K562 (cell line): ENCODE results near the gene COX5A. TPM values are rescaled to one million over a fixed set of nuclear protein-coding genes. Genes with fewer than 3 reads are reported as not detected.

ENCODE experiments used
- ARID2 ChIP-seq: fragments of 450-650 bp; IDR thresholded peaks from 2 replicates; pipeline ENCODE4 v1.6.1; 2017; ENCODE audit warnings: antibody characterized with exemption, mild to moderate bottlenecking
- CREM ChIP-seq: IDR thresholded peaks from 2 replicates; pipeline ENCODE4 v1.6.1; 2014; ENCODE audit warnings: antibody characterized with exemption, low read depth
- CSDE1 ChIP-seq, 2 experiments: fragments of 450-650 bp; IDR thresholded peaks; 2 replicates each; pipeline ENCODE4 v1.6.1; 2016; ENCODE audit warnings: mild to moderate bottlenecking in 1 of 2
- ELF1 ChIP-seq: fragments of 200-800 bp; sonication (Bioruptor generic); IDR thresholded peaks from 2 replicates; pipeline ENCODE4 v1.6.1; 2016; ENCODE audit warnings: missing genetic modification characterization, missing compliant biosample characterization
- ELF4 ChIP-seq: fragments of 450-650 bp; formaldehyde crosslinking; IDR thresholded peaks from 2 replicates; pipeline ENCODE4 v1.4.0; 2022; ENCODE audit warnings: missing genetic modification characterization
- ETS2 ChIP-seq: IDR thresholded peaks from 2 replicates; pipeline ENCODE4 v1.6.1; 2016; ENCODE audit warnings: borderline replicate concordance, missing genetic modification characterization, mild to moderate bottlenecking, moderate library complexity, missing compliant biosample characterization; ENCODE audit not compliant: poor library complexity, severe bottlenecking
- HIVEP1 ChIP-seq: fragments of 250-450 bp; sonication (Bioruptor Pico); IDR thresholded peaks from 2 replicates; pipeline ENCODE4 v1.4.0; 2020; ENCODE audit warnings: mild to moderate bottlenecking
- JUNB ChIP-seq: fragments of 450-650 bp; formaldehyde crosslinking; conservative IDR thresholded peaks from 2 replicates; pipeline ENCODE4 v1.4.0; 2020; ENCODE audit warnings: mild to moderate bottlenecking
- JUND ChIP-seq, 2 experiments: IDR thresholded peaks; 2 replicates in 1 of 2; 3 replicates in 1 of 2; pipeline ENCODE4 v1.6.1; 2011; ENCODE audit warnings: borderline replicate concordance in 2 of 2, low read depth in 2 of 2, low read length in 2 of 2, improper control_type of control experiment in 1 of 2, missing biosample characterization in 1 of 2, missing genetic modification characterization in 1 of 2, missing genetic modification reagents in 1 of 2
- MED1 ChIP-seq: sonication (generic); formaldehyde crosslinking; IDR thresholded peaks from 2 replicates; pipeline ENCODE4 v1.8.1; 2023; ENCODE audit warnings: missing genetic modification reagents, borderline replicate concordance
- MYC ChIP-seq, 2 experiments: fragments of 250-450 bp in 1 of 2; sonication (Bioruptor Pico) in 1 of 2; IDR thresholded peaks; 2 replicates each; pipeline versions ENCODE4 v1.5.1 to v1.6.1; 2012 to 2021; ENCODE audit warnings: low read depth in 2 of 2, borderline replicate concordance in 1 of 2, improper control_type of control experiment in 1 of 2, low read length in 1 of 2, mild to moderate bottlenecking in 1 of 2, moderate library complexity in 1 of 2
- NR2F6 ChIP-seq: fragments of 450-650 bp; formaldehyde crosslinking; IDR thresholded peaks from 2 replicates; pipeline ENCODE4 v1.4.0; 2020; ENCODE audit warnings: mild to moderate bottlenecking
- POLR2AphosphoS2 ChIP-seq: IDR thresholded peaks from 2 replicates; pipeline ENCODE4 v1.6.1; 2012; ENCODE audit warnings: low read length, improper control_type of control experiment
- TCF7 ChIP-seq: sonication (generic); IDR thresholded peaks from 2 replicates; pipeline ENCODE4 v1.6.1; 2016; ENCODE audit warnings: antibody characterized with exemption, borderline replicate concordance
- YY1 ChIP-seq, 3 experiments: IDR thresholded peaks; 2 replicates each; pipeline ENCODE4 v1.6.1; 2011; ENCODE audit warnings: low read length in 2 of 3, mild to moderate bottlenecking in 2 of 3, moderate library complexity in 2 of 3, borderline replicate concordance in 1 of 3, control low read depth in 1 of 3, low read depth in 1 of 3; ENCODE audit not compliant: insufficient read depth in 3 of 3, insufficient replicate concordance in 2 of 3, control insufficient read depth in 1 of 3, insufficient read length in 1 of 3; ENCODE audit errors: extremely low read depth in 1 of 3
- ZBTB7A ChIP-seq: IDR thresholded peaks from 2 replicates; pipeline ENCODE4 v1.6.1; 2011; ENCODE audit warnings: low read depth, mild to moderate bottlenecking, low read length, moderate library complexity, borderline replicate concordance; ENCODE audit not compliant: control insufficient read depth
- ZC3H11A ChIP-seq: IDR thresholded peaks from 2 replicates; pipeline ENCODE4 v1.6.1; 2012; ENCODE audit warnings: low read depth, low read length, improper control_type of control experiment
- ZNF12 ChIP-seq: sonication (generic); formaldehyde crosslinking; IDR thresholded peaks from 2 replicates; pipeline ENCODE4 v1.4.0; 2020; ENCODE audit warnings: mild to moderate bottlenecking, missing genetic modification reagents
- ZNF282 ChIP-seq: sonication (generic); formaldehyde crosslinking; IDR thresholded peaks from 2 replicates; pipeline ENCODE4 v1.8.1; 2023; ENCODE audit warnings: missing genetic modification reagents
- ZNF354B ChIP-seq: fragments of 250-450 bp; sonication (Bioruptor Pico); IDR thresholded peaks from 2 replicates; pipeline ENCODE4 v1.4.0; 2020
- ZNF431 ChIP-seq: sonication (generic); formaldehyde crosslinking; IDR thresholded peaks from 2 replicates; pipeline ENCODE4 v1.8.0; 2022; ENCODE audit warnings: mild to moderate bottlenecking, missing genetic modification reagents
- polyA plus RNA-seq, 8 experiments: library from polyadenylated mRNA; depleted of rRNA in 4 of 8; stranded (reverse) in 5 of 8; unstranded in 3 of 8; fragments of >200 nt; fragmentation: Nextera tagmentation in 2 of 8; fragmentation: Illumina TruSeq in 1 of 8; extraction: Ambion mirVana in 2 of 8; extraction: Trizol in 1 of 8; gene quantifications; 2 replicates each; pipeline versions ENCODE4 v1.2.1 to v1.2.3, GENCODE V29; 2011 to 2014; ENCODE audit warnings: inconsistent platforms in 1 of 8, missing spikeins in 1 of 8
- total RNA-seq, 7 experiments: library from RNA; depleted of rRNA in 6 of 7; stranded (reverse); fragments of >200 nt in 6 of 7; fragmentation: Illumina TruSeq in 2 of 7; extraction: Trizol in 2 of 7; gene quantifications; 2 replicates each; pipeline versions ENCODE4 v1.2.1 to v1.2.3, GENCODE V29; 2011 to 2021; ENCODE audit warnings: low replicate concordance in 1 of 7
- TF ChIP-seq, protein P1 (sequence below): fragments of 450-650 bp; formaldehyde crosslinking; IDR thresholded peaks from 2 replicates; pipeline ENCODE4 v1.4.0; 2020; ENCODE audit warnings: mild to moderate bottlenecking, moderate library complexity
- TF ChIP-seq, protein P2 (sequence below), 3 experiments: IDR thresholded peaks in 2 of 3; conservative IDR thresholded peaks in 1 of 3; 2 replicates each; pipeline ENCODE4 v1.5.1; 2011 to 2012; ENCODE audit warnings: low read length in 3 of 3, mild to moderate bottlenecking in 3 of 3, control low read depth in 2 of 3, improper control_type of control experiment in 1 of 3, inconsistent platforms in 1 of 3, low read depth in 1 of 3, mixed read lengths in 1 of 3, moderate library complexity in 1 of 3; ENCODE audit not compliant: insufficient read depth in 2 of 3

COX5A gene
- total and polyA plus RNA-seq, 9 of the 15 experiments (the other 6 are each of a cell fraction or from before 2014, with no cell fraction given), result 86.8 to 553 (median 371) TPM

DNA sequence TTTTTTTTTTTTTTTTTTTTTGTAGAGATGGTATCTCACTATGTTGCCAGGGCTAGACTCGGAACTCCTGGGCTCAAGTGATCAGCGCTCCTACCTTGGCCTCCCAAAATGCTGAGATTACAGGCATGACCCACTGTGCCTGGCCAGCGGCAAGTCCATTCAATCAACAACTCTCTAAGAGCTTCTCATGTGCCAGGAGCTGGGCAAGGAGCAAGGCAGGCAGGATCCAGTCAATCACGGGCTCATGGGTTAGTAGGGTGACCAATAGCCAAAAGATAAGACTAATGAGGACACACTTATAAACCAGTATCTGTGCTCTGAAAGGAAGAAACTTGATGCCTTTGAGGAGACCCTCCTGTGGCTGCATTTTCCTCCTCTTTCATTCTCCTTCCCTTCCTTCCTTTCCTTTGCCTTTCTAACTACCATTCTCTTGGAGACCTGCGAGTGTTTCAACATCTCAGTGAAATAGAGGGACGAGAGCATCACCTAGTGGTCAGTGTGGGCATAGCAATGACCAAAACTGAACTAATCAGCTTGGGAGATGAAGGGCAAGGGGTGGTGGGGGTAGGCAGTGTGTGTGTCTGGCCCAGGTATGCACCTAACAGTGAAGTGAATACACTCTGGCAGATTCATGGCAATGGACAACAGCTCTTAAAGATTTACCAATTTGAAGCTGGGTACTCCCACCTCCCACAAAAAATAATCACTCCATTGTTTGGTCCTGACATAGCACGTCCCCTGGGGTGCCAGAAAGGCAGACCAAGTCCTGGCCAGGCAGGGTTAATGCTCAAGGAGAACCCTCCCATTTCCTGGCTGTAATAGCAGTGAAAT lies 12.4 kb upstream of the COX5A start (continued):
- TF ChIP-seq CREM, result 0 out of 2 replicates have a peak, but pooled peaks have one; percentile 41
- TF ChIP-seq CSDE1 (IDR thresholded peaks at IDR 0.05), result peak in 1 of 2 experiments; percentile 50; a peak in 1 of 4 replicates
- no peak for TF ChIP-seq MYC (IDR thresholded peaks at IDR 0.05; ENCODE audit: low read depth, low read length)
- no peak for TF ChIP-seq MYC (CRISPR knock-in tag; IDR thresholded peaks at IDR 0.05; ENCODE audit: borderline replicate concordance, low read depth)
- TF ChIP-seq JUNB (CRISPR knock-in tag), result no peak
- no peak for TF ChIP-seq ELF1 (tag)
- peak in 1 of 3 experiments; percentile 17 for TF ChIP-seq YY1 (IDR thresholded peaks at IDR 0.05; ENCODE audit: borderline replicate concordance in 1 of 3, control insufficient read depth in 1 of 3, extremely low read depth in 1 of 3, insufficient read depth in 3 of 3, insufficient read length in 1 of 3, insufficient replicate concordance in 2 of 3, low read depth in 1 of 3, low read length in 2 of 3)
- TF ChIP-seq, protein P1, sequence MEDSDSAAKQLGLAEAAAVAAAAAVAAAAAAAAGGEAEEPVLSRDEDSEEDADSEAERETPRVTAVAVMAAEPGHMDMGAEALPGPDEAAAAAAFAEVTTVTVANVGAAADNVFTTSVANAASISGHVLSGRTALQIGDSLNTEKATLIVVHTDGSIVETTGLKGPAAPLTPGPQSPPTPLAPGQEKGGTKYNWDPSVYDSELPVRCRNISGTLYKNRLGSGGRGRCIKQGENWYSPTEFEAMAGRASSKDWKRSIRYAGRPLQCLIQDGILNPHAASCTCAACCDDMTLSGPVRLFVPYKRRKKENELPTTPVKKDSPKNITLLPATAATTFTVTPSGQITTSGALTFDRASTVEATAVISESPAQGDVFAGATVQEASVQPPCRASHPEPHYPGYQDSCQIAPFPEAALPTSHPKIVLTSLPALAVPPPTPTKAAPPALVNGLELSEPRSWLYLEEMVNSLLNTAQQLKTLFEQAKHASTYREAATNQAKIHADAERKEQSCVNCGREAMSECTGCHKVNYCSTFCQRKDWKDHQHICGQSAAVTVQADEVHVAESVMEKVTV (CRISPR knock-in tag), result peak; percentile 89
- TF ChIP-seq ZNF282 (CRISPR knock-in tag), result 0 out of 2 replicates have a peak, but pooled peaks have one; percentile 42
- no peak for TF ChIP-seq ETS2 (tag)
- TF ChIP-seq ZBTB7A, result peak; percentile 44; the same call in 1 of the 2 replicates
- no peak for TF ChIP-seq ZC3H11A
- no peak for TF ChIP-seq ZNF431
- TF ChIP-seq NR2F6 (CRISPR knock-in tag), result no peak
- peak; percentile 43; the same call in 1 of the 2 replicates for TF ChIP-seq ARID2
- TF ChIP-seq HIVEP1 (CRISPR knock-in tag), result no peak
- TF ChIP-seq, protein P2, sequence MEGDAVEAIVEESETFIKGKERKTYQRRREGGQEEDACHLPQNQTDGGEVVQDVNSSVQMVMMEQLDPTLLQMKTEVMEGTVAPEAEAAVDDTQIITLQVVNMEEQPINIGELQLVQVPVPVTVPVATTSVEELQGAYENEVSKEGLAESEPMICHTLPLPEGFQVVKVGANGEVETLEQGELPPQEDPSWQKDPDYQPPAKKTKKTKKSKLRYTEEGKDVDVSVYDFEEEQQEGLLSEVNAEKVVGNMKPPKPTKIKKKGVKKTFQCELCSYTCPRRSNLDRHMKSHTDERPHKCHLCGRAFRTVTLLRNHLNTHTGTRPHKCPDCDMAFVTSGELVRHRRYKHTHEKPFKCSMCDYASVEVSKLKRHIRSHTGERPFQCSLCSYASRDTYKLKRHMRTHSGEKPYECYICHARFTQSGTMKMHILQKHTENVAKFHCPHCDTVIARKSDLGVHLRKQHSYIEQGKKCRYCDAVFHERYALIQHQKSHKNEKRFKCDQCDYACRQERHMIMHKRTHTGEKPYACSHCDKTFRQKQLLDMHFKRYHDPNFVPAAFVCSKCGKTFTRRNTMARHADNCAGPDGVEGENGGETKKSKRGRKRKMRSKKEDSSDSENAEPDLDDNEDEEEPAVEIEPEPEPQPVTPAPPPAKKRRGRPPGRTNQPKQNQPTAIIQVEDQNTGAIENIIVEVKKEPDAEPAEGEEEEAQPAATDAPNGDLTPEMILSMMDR (IDR thresholded peaks at IDR 0.05 in 2 of 3, conservative IDR thresholded peaks at IDR 0.05 in 1 of 3; ENCODE audit: insufficient read depth in 2 of 3, low read depth in 1 of 3, low read length in 3 of 3), result peak; percentile 92 to 99 (median 98)
- no peak for TF ChIP-seq ZNF12
- TF ChIP-seq JUND (IDR thresholded peaks at IDR 0.05; ENCODE audit: borderline replicate concordance, low read depth, low read length), result 0 out of 2 replicates have a peak, but pooled peaks have one; percentile 14
- TF ChIP-seq JUND (tag; IDR thresholded peaks at IDR 0.05; ENCODE audit: borderline replicate concordance, low read depth, low read length), result no peak
- TF ChIP-seq MED1 (CRISPR knock-in tag), result no peak
- no peak for TF ChIP-seq ZNF354B
- TF ChIP-seq POLR2AphosphoS2, result no peak
- 0 out of 2 replicates have a peak, but pooled peaks have one; percentile 43 for TF ChIP-seq ELF4 (CRISPR knock-in tag)
- no peak for TF ChIP-seq TCF7
